Measurements from ENCODE around the gene PPP6R2. TPM values are rescaled to one million over a fixed set of nuclear protein-coding genes. Genes with fewer than 3 reads are reported as not detected.

The PPP6R2 gene
- total RNA-seq, 1 experiment from 2014 or later: 61.3 TPM

- BruUV-seq (replicated peaks): no TSS peak
- intact Hi-C loops (cut with micrococcal nuclease): no loop called here
- CTCF ChIA-PET: no interaction called here
- DNase-seq (ENCODE audit: low read depth, low spot score) (no peak), ATAC-seq (no peak)
- H4K20me1 ChIP-seq (ENCODE audit: insufficient read depth): no peaks in the 10 kb centered on the region
- RAD21 ChIA-PET (ENCODE audit: low non-redundant PET in 1 of 2, low total read pairs in 2 of 2, uncharacterized antibody in 2 of 2, unreplicated experiment in 2 of 2): no interaction called here
- no peak overlapping the region for H2AFZ ChIP-seq (ENCODE audit: low read depth, low read length, poor library complexity, severe bottlenecking)
- no peak overlapping the region for H3K4me2 ChIP-seq (ENCODE audit: low read length)
- H3K36me3 ChIP-seq (ENCODE audit: control insufficient read depth in 1 of 2, insufficient read depth in 2 of 2, low read length in 2 of 2): peaks cover 5 to 8% of the 10 kb centered on the region in 2 experiments; a peak in 2 of 4 replicates
- H3K79me2 ChIP-seq (ENCODE audit: insufficient read depth, low read length): no peaks in the 10 kb centered on the region
- H3K9me3 ChIP-seq (ENCODE audit: control insufficient read depth in 1 of 2, insufficient read depth in 1 of 2, low read depth in 1 of 2, low read length in 2 of 2): no peaks in the 10 kb centered on the region
- H3K9me2 ChIP-seq (ENCODE audit: insufficient read depth): no peaks in the 10 kb centered on the region
- POLR2A ChIA-PET: no interaction called here
- H3K27me3 ChIP-seq (ENCODE audit: insufficient read depth, low read length): no peaks in the 10 kb centered on the region
- H3K27ac ChIP-seq (ENCODE audit: low read depth, low read length): no peak overlapping the region
- H3K9ac ChIP-seq (ENCODE audit: low read length): no peak overlapping the region
- H3K4me3 ChIP-seq (replicated peaks in 1 of 2; ENCODE audit: low read depth in 1 of 2, low read length in 2 of 2): no peak overlapping the region
- no peaks in the 10 kb centered on the region for H3K4me1 ChIP-seq (ENCODE audit: control insufficient read depth in 1 of 2, insufficient read depth in 2 of 2, low read length in 2 of 2)
- TF ChIP-seq SRF (IDR thresholded peaks at IDR 0.05; ENCODE audit: low read depth) (no peak), CBX3 (IDR thresholded peaks at IDR 0.05; ENCODE audit: low read depth) (no peak), ZFX (IDR thresholded peaks at IDR 0.05) (no peak), JUND (IDR thresholded peaks at IDR 0.05) (no peak), ZNF274 (IDR thresholded peaks at IDR 0.05; ENCODE audit: low read depth, low read length) (no peak), RAD21 (IDR thresholded peaks at IDR 0.05; ENCODE audit: low read depth) (no peak), EZH2phosphoT487 (IDR thresholded peaks at IDR 0.05; ENCODE audit: borderline replicate concordance) (no peak), POLR2AphosphoS5 (IDR thresholded peaks at IDR 0.05; ENCODE audit: low read depth, low read length) (no peak), YY1 (IDR thresholded peaks at IDR 0.05; ENCODE audit: extremely low read depth, insufficient replicate concordance, low read depth, low read length) (no peak), CTCF (IDR thresholded peaks at IDR 0.05 in 2 of 3, conservative IDR thresholded peaks at IDR 0.05 in 1 of 3; ENCODE audit: borderline replicate concordance in 1 of 3, insufficient read depth in 1 of 3, low read depth in 2 of 3, low read length in 2 of 3) (no peak), ELF1 (IDR thresholded peaks at IDR 0.05; ENCODE audit: borderline replicate concordance, low read depth) (no peak), FOSL1 (IDR thresholded peaks at IDR 0.05; ENCODE audit: low read depth) (no peak), SIN3A (IDR thresholded peaks at IDR 0.05; ENCODE audit: low read depth) (no peak), TCF7L2 (IDR thresholded peaks at IDR 0.05; ENCODE audit: borderline replicate concordance, extremely low read depth, insufficient read depth, insufficient read length) (no peak), SP1 (IDR thresholded peaks at IDR 0.05; ENCODE audit: low read depth) (no peak), EGR1 (IDR thresholded peaks at IDR 0.05; ENCODE audit: low read depth) (no peak)
- TF ChIP-seq, protein P1, sequence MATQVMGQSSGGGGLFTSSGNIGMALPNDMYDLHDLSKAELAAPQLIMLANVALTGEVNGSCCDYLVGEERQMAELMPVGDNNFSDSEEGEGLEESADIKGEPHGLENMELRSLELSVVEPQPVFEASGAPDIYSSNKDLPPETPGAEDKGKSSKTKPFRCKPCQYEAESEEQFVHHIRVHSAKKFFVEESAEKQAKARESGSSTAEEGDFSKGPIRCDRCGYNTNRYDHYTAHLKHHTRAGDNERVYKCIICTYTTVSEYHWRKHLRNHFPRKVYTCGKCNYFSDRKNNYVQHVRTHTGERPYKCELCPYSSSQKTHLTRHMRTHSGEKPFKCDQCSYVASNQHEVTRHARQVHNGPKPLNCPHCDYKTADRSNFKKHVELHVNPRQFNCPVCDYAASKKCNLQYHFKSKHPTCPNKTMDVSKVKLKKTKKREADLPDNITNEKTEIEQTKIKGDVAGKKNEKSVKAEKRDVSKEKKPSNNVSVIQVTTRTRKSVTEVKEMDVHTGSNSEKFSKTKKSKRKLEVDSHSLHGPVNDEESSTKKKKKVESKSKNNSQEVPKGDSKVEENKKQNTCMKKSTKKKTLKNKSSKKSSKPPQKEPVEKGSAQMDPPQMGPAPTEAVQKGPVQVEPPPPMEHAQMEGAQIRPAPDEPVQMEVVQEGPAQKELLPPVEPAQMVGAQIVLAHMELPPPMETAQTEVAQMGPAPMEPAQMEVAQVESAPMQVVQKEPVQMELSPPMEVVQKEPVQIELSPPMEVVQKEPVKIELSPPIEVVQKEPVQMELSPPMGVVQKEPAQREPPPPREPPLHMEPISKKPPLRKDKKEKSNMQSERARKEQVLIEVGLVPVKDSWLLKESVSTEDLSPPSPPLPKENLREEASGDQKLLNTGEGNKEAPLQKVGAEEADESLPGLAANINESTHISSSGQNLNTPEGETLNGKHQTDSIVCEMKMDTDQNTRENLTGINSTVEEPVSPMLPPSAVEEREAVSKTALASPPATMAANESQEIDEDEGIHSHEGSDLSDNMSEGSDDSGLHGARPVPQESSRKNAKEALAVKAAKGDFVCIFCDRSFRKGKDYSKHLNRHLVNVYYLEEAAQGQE (IDR thresholded peaks at IDR 0.05; ENCODE audit: low read depth): no peak
- TF ChIP-seq, protein P2, sequence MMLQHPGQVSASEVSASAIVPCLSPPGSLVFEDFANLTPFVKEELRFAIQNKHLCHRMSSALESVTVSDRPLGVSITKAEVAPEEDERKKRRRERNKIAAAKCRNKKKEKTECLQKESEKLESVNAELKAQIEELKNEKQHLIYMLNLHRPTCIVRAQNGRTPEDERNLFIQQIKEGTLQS (IDR thresholded peaks at IDR 0.05): no peak
- TF ChIP-seq, protein P3, sequence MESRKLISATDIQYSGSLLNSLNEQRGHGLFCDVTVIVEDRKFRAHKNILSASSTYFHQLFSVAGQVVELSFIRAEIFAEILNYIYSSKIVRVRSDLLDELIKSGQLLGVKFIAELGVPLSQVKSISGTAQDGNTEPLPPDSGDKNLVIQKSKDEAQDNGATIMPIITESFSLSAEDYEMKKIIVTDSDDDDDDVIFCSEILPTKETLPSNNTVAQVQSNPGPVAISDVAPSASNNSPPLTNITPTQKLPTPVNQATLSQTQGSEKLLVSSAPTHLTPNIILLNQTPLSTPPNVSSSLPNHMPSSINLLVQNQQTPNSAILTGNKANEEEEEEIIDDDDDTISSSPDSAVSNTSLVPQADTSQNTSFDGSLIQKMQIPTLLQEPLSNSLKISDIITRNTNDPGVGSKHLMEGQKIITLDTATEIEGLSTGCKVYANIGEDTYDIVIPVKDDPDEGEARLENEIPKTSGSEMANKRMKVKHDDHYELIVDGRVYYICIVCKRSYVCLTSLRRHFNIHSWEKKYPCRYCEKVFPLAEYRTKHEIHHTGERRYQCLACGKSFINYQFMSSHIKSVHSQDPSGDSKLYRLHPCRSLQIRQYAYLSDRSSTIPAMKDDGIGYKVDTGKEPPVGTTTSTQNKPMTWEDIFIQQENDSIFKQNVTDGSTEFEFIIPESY (IDR thresholded peaks at IDR 0.05; ENCODE audit: extremely low read depth, insufficient replicate concordance, low read length): no peak
- TF ChIP-seq, protein P4, sequence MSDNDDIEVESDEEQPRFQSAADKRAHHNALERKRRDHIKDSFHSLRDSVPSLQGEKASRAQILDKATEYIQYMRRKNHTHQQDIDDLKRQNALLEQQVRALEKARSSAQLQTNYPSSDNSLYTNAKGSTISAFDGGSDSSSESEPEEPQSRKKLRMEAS (IDR thresholded peaks at IDR 0.05): no peak
Measured at GRCh38 chr22:50439314-50439870, 96.3 kb downstream of the PPP6R2 start.
